Hypothalamus (tissue), 51 donors: ENCODE data around the gene PEPD.
"Not testable (repeated sequence)": the region's sequence is repeated elsewhere in the genome, so short reads cannot be mapped to it uniquely, and the experiment has no call there.

Experiments used
- DNase-seq, 51 donors: peaks; one replicate each; lab custom pipeline; 2025; lab: John Stamatoyannopoulos, UW

The PEPD gene

GRCh38 chr19:33521480-33522370 lies at the start of gene PEPD:
PEPD (minus strand) TSS chr19:33521791; CDS start chr19:33521760, 31 bp downstream.
- peak; percentile 37 to 96 (median 89) for DNase-seq

GRCh38 chr19:33569821-33570220 lies 48.2 kb upstream of the PEPD start:
- no peak for DNase-seq

GRCh38 chr19:33568706-33569105 lies 47.1 kb upstream of the PEPD start:
- no peak for DNase-seq

GRCh38 chr19:33564836-33565338 lies 43.3 kb upstream of the PEPD start:
- no peak for DNase-seq

GRCh38 chr19:33562636-33563035 lies 41.0 kb upstream of the PEPD start:
- peak in 5 of 51 donors; percentile 3 to 23 (median 5) for DNase-seq

GRCh38 chr19:33561666-33562065 lies 40.1 kb upstream of the PEPD start:
- not testable (repeated sequence) for DNase-seq

GRCh38 chr19:33561261-33561660 lies 39.7 kb upstream of the PEPD start:
- DNase-seq = no peak

GRCh38 chr19:33559996-33560395 lies 38.4 kb upstream of the PEPD start:
- DNase-seq = no peak

GRCh38 chr19:33558856-33559255 lies 37.3 kb upstream of the PEPD start:
- peak in 1 of 51 donors; percentile 3 for DNase-seq

GRCh38 chr19:33558151-33558550 lies 36.6 kb upstream of the PEPD start:
- DNase-seq = no peak

- no peak for DNase-seq
Measured at GRCh38 chr19:33557720-33558119, 36.1 kb upstream of the PEPD start.

GRCh38 chr19:33557196-33557595 lies 35.6 kb upstream of the PEPD start:
- DNase-seq = no peak

GRCh38 chr19:33556261-33556660 lies 34.7 kb upstream of the PEPD start:
- DNase-seq = no peak

- DNase-seq = not testable (repeated sequence)
Measured at GRCh38 chr19:33555726-33556125, 34.1 kb upstream of the PEPD start.

GRCh38 chr19:33554821-33555220 lies 33.2 kb upstream of the PEPD start:
- DNase-seq = no peak

GRCh38 chr19:33554391-33554790 lies 32.8 kb upstream of the PEPD start:
- DNase-seq = no peak

- DNase-seq = no peak
Measured at GRCh38 chr19:33553530-33554310, 32.1 kb upstream of the PEPD start.

GRCh38 chr19:33552928-33553279 lies 31.3 kb upstream of the PEPD start:
- no peak for DNase-seq

- no peak for DNase-seq
Measured at GRCh38 chr19:33552191-33552927, 30.8 kb upstream of the PEPD start.

GRCh38 chr19:33551676-33552075 lies 30.1 kb upstream of the PEPD start:
- no peak for DNase-seq

GRCh38 chr19:33550768-33551167 lies 29.2 kb upstream of the PEPD start:
- no peak for DNase-seq
